AG04449 (cell line): ENCODE results near the gene PMIS2.

Source experiments
- CTCF ChIA-PET: fragments of 350-600 bp; formaldehyde crosslinking; extraction: SDS; loops from one replicate; lab custom pipeline; 2021; ENCODE audit warnings: antibody characterized with exemption; lab: Yijun Ruan, JAX
- POLR2A ChIA-PET: fragments of 400-600, 350-600 bp; formaldehyde crosslinking; extraction: SDS; loops from one replicate; lab custom pipeline; 2020; ENCODE audit warnings: antibody characterized with exemption, inconsistent platforms; lab: Yijun Ruan, JAX
- DNase-seq: peaks from one replicate; pipeline ENCODE4 v3.0.0-alpha.2; 2010; ENCODE audit warnings: low read depth, low spot score
- H3K4me3 ChIP-seq: 2 replicates; pipeline ENCODE4 v1.5.1; 2011; ENCODE audit warnings: low read depth, mild to moderate bottlenecking, control low read depth, low read length
- CTCF ChIP-seq: IDR thresholded peaks from one replicate; pipeline ENCODE4 v1.5.1; 2011; ENCODE audit warnings: mild to moderate bottlenecking, moderate library complexity, low read length, control low read depth, inconsistent platforms; ENCODE audit not compliant: insufficient read depth; ENCODE audit errors: missing control alignments

PMIS2 gene

GRCh38 chr19:35549879-35550523, 36.0 kb upstream of the PMIS2 start:
- no peak for TF ChIP-seq CTCF
- ChIA-PET POLR2A (interaction anchor here (0.6 kb wide), 1 partner anchor 16 kb away, joined by 3 read pairs; no protein-coding TSS in a partner anchor), CTCF (interaction anchor here (0.8 to 4.4 kb wide), 17 partner anchors 8 to 269 kb away, joined by 3 to 44 read pairs (median 8); partner anchors contain the start of genes ATP4A and COX6B1)
- no peak overlapping the region for H3K4me3 ChIP-seq
- no peak for DNase-seq

GRCh38 chr19:35551091-35551810, 34.7 kb upstream of the PMIS2 start:
- no peak for TF ChIP-seq CTCF
- no peak overlapping the region for H3K4me3 ChIP-seq
- CTCF ChIA-PET: no interaction called here
- POLR2A ChIA-PET: no interaction called here
- no peak for DNase-seq

- ChIA-PET POLR2A (no interaction called here), CTCF (interaction anchor here (1.1 kb wide), 1 partner anchor 166 kb away, joined by 3 read pairs; no protein-coding TSS in a partner anchor)
- TF ChIP-seq CTCF: no peak
- H3K4me3 ChIP-seq: no peak overlapping the region
- DNase-seq: no peak
Observed at GRCh38 chr19:35552534-35553384, 33.2 kb upstream of the PMIS2 start.

- ChIA-PET CTCF (no interaction called here), POLR2A (no interaction called here)
- no peak for DNase-seq
- no peak overlapping the region for H3K4me3 ChIP-seq
- TF ChIP-seq CTCF: no peak
Observed at GRCh38 chr19:35553385-35554000, 32.5 kb upstream of the PMIS2 start.

- ChIA-PET POLR2A (no interaction called here), CTCF (no interaction called here)
- no peak overlapping the region for H3K4me3 ChIP-seq
- no peak for TF ChIP-seq CTCF
- DNase-seq: no peak
Observed at GRCh38 chr19:35554076-35554475, 31.9 kb upstream of the PMIS2 start.
